HEK293 (cell line): ENCODE results near the gene CAMKV.
"Not testable (repeated sequence)": the region's sequence is repeated elsewhere in the genome, so short reads cannot be mapped to it uniquely, and the experiment has no call there.

Experiments used
- GFI1B ChIP-seq: fragments of 450-650 bp; formaldehyde crosslinking; IDR thresholded peaks from 2 replicates; pipeline ENCODE4 v1.5.1; 2016; ENCODE audit warnings: missing biosample characterization, missing genetic modification characterization
- IKZF3 ChIP-seq: fragments of 450-650 bp; IDR thresholded peaks from 2 replicates; pipeline ENCODE4 v1.5.0; 2018; ENCODE audit warnings: missing biosample characterization, mild to moderate bottlenecking, missing genetic modification characterization, moderate library complexity
- ZFP41 ChIP-seq: fragments of 450-650 bp; formaldehyde crosslinking; IDR thresholded peaks from 2 replicates; pipeline ENCODE4 v1.5.1; 2016; ENCODE audit warnings: missing biosample characterization, missing genetic modification characterization, borderline replicate concordance
- ZNF530 ChIP-seq: fragments of 450-650 bp; formaldehyde crosslinking; IDR thresholded peaks from 2 replicates; pipeline ENCODE4 v1.5.1; 2016; ENCODE audit warnings: low read depth, missing biosample characterization, missing genetic modification characterization
- ZNF701 ChIP-seq: fragments of 450-650 bp; formaldehyde crosslinking; IDR thresholded peaks from 2 replicates; pipeline ENCODE4 v1.5.1; 2016; ENCODE audit warnings: missing biosample characterization, missing genetic modification characterization
- TF ChIP-seq, protein P1 (sequence below): fragments of 450-650 bp; formaldehyde crosslinking; IDR thresholded peaks from 2 replicates; pipeline ENCODE4 v1.5.1; 2016; ENCODE audit warnings: missing biosample characterization, missing genetic modification characterization
- TF ChIP-seq, protein P2 (sequence below): fragments of 450-650 bp; formaldehyde crosslinking; IDR thresholded peaks from 2 replicates; pipeline ENCODE4 v1.5.1; 2016; ENCODE audit warnings: missing biosample characterization, missing genetic modification characterization

GRCh38 chr3:49917806-49918590 lies 48.3 kb upstream of the CAMKV start:
- TF ChIP-seq GFI1B; ZFP41 (tag by site-specific recombination); IKZF3 (tag by site-specific recombination); ZNF530 (tag by site-specific recombination); ZNF701 (tag by site-specific recombination): not testable (repeated sequence)
- TF ChIP-seq, protein P1, sequence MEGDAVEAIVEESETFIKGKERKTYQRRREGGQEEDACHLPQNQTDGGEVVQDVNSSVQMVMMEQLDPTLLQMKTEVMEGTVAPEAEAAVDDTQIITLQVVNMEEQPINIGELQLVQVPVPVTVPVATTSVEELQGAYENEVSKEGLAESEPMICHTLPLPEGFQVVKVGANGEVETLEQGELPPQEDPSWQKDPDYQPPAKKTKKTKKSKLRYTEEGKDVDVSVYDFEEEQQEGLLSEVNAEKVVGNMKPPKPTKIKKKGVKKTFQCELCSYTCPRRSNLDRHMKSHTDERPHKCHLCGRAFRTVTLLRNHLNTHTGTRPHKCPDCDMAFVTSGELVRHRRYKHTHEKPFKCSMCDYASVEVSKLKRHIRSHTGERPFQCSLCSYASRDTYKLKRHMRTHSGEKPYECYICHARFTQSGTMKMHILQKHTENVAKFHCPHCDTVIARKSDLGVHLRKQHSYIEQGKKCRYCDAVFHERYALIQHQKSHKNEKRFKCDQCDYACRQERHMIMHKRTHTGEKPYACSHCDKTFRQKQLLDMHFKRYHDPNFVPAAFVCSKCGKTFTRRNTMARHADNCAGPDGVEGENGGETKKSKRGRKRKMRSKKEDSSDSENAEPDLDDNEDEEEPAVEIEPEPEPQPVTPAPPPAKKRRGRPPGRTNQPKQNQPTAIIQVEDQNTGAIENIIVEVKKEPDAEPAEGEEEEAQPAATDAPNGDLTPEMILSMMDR (tag by site-specific recombination) = not testable (repeated sequence)
- TF ChIP-seq, protein P2, sequence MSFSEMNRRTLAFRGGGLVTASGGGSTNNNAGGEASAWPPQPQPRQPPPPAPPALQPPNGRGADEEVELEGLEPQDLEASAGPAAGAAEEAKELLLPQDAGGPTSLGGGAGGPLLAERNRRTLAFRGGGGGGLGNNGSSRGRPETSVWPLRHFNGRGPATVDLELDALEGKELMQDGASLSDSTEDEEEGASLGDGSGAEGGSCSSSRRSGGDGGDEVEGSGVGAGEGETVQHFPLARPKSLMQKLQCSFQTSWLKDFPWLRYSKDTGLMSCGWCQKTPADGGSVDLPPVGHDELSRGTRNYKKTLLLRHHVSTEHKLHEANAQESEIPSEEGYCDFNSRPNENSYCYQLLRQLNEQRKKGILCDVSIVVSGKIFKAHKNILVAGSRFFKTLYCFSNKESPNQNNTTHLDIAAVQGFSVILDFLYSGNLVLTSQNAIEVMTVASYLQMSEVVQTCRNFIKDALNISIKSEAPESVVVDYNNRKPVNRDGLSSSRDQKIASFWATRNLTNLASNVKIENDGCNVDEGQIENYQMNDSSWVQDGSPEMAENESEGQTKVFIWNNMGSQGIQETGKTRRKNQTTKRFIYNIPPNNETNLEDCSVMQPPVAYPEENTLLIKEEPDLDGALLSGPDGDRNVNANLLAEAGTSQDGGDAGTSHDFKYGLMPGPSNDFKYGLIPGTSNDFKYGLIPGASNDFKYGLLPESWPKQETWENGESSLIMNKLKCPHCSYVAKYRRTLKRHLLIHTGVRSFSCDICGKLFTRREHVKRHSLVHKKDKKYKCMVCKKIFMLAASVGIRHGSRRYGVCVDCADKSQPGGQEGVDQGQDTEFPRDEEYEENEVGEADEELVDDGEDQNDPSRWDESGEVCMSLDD (tag by site-specific recombination) = not testable (repeated sequence)
